ENCODE measurements around the gene CLASP1. TPM values are rescaled to one million over a fixed set of nuclear protein-coding genes. Genes with fewer than 3 reads are reported as not detected.

Gene CLASP1
- total RNA-seq, 2 experiments from 2014 or later, result 64.6 to 66.5 TPM

GRCh38 chr2:121501031-121501430 is 148.2 kb downstream of the CLASP1 start:
- Mint-ChIP-seq H3K36me3 (ENCODE audit: low read depth) (peaks cover 55% of the 10 kb centered on the region), H3K4me3 (no peak overlapping the region), H3K27ac (no peak overlapping the region), H3K9me3 (peaks cover 2% of the 10 kb centered on the region), H3K4me1 (peaks cover 12% of the 10 kb centered on the region), H3K27me3 (no peaks in the 10 kb centered on the region)
- ChIA-PET CTCF (no interaction called here), POLR2A (interaction anchor here (1.2 kb wide), 1 partner anchor 29 kb away, joined by 4 read pairs; the partner anchor contains the start of gene RNU4ATAC)
- DNase-seq, result no peak

GRCh38 chr2:121498731-121499130 is 150.5 kb downstream of the CLASP1 start:
- Mint-ChIP-seq H3K27me3 (no peaks in the 10 kb centered on the region), H3K27ac (no peak overlapping the region), H3K36me3 (ENCODE audit: low read depth) (peaks cover 61% of the 10 kb centered on the region), H3K4me3 (no peak overlapping the region), H3K4me1 (peaks cover 4% of the 10 kb centered on the region), H3K9me3 (peaks cover 2% of the 10 kb centered on the region)
- DNase-seq, result no peak
- POLR2A ChIA-PET, result interaction anchor here (1.6 kb wide), 1 partner anchor 32 kb away, joined by 5 read pairs; the partner anchor contains the start of gene RNU4ATAC
- CTCF ChIA-PET, result no interaction called here

- no peak for DNase-seq
- CTCF ChIA-PET, result no interaction called here
- no peak overlapping the region for H3K27ac Mint-ChIP-seq
- POLR2A ChIA-PET, result interaction anchor here (0.6 to 1.0 kb wide), 2 partner anchors 38 to 46 kb away, joined by 3 to 5 read pairs; partner anchors contain the start of gene RNU4ATAC
- H3K4me1 Mint-ChIP-seq, result peaks cover 23% of the 10 kb centered on the region
- no peaks in the 10 kb centered on the region for H3K9me3 Mint-ChIP-seq
- peaks cover 30% of the 10 kb centered on the region for H3K36me3 Mint-ChIP-seq (ENCODE audit: low read depth)
- H3K4me3 Mint-ChIP-seq, result no peak overlapping the region
- no peaks in the 10 kb centered on the region for H3K27me3 Mint-ChIP-seq
Observed at GRCh38 chr2:121492409-121492808, 156.9 kb downstream of the CLASP1 start.

- peaks cover 23% of the 10 kb centered on the region for H3K4me1 Mint-ChIP-seq
- H3K27ac Mint-ChIP-seq, result no peak overlapping the region
- no peaks in the 10 kb centered on the region for H3K27me3 Mint-ChIP-seq
- no peak overlapping the region for H3K4me3 Mint-ChIP-seq
- H3K36me3 Mint-ChIP-seq (ENCODE audit: low read depth), result peaks cover 27% of the 10 kb centered on the region
- DNase-seq, result no peak
- ChIA-PET POLR2A (interaction anchor here (1.3 kb wide), 1 partner anchor 39 kb away, joined by 6 read pairs; the partner anchor contains the start of gene RNU4ATAC), CTCF (no interaction called here)
- H3K9me3 Mint-ChIP-seq, result no peaks in the 10 kb centered on the region
Observed at GRCh38 chr2:121491518-121491917, 157.7 kb downstream of the CLASP1 start.

- H3K4me1 Mint-ChIP-seq, result peaks cover 23% of the 10 kb centered on the region
- POLR2A ChIA-PET, result interaction anchor here (1.3 kb wide), 1 partner anchor 40 kb away, joined by 6 read pairs; the partner anchor contains the start of gene RNU4ATAC
- no peaks in the 10 kb centered on the region for H3K27me3 Mint-ChIP-seq
- no peaks in the 10 kb centered on the region for H3K9me3 Mint-ChIP-seq
- peaks cover 19% of the 10 kb centered on the region for H3K36me3 Mint-ChIP-seq (ENCODE audit: low read depth)
- H3K27ac Mint-ChIP-seq, result no peak overlapping the region
- CTCF ChIA-PET, result no interaction called here
- DNase-seq, result no peak
- H3K4me3 Mint-ChIP-seq, result no peak overlapping the region
Observed at GRCh38 chr2:121490584-121491133, 158.6 kb downstream of the CLASP1 start.

GRCh38 chr2:121489911-121490583 is 159.2 kb downstream of the CLASP1 start:
- Mint-ChIP-seq H3K27ac (no peak overlapping the region), H3K4me1 (peaks cover 23% of the 10 kb centered on the region), H3K9me3 (no peaks in the 10 kb centered on the region), H3K27me3 (no peaks in the 10 kb centered on the region), H3K36me3 (ENCODE audit: low read depth) (peaks cover 19% of the 10 kb centered on the region), H3K4me3 (no peak overlapping the region)
- POLR2A ChIA-PET, result interaction anchor here (1.3 kb wide), 1 partner anchor 41 kb away, joined by 6 read pairs; the partner anchor contains the start of gene RNU4ATAC
- CTCF ChIA-PET, result no interaction called here
- no peak for DNase-seq

- ChIA-PET CTCF (no interaction called here), POLR2A (no interaction called here)
- H3K4me3 Mint-ChIP-seq, result no peak overlapping the region
- H3K27me3 Mint-ChIP-seq, result no peaks in the 10 kb centered on the region
- no peak overlapping the region for H3K27ac Mint-ChIP-seq
- H3K36me3 Mint-ChIP-seq (ENCODE audit: low read depth), result peaks cover 19% of the 10 kb centered on the region
- peaks cover 23% of the 10 kb centered on the region for H3K4me1 Mint-ChIP-seq
- DNase-seq, result no peak
- H3K9me3 Mint-ChIP-seq, result no peaks in the 10 kb centered on the region
Observed at GRCh38 chr2:121489284-121489683, 160.0 kb downstream of the CLASP1 start.

GRCh38 chr2:121486191-121486790 is 163.0 kb downstream of the CLASP1 start:
- POLR2A ChIA-PET, result interaction anchor here (0.9 kb wide), 1 partner anchor 11 kb away, joined by 3 read pairs; no protein-coding TSS in a partner anchor
- Mint-ChIP-seq H3K27me3 (no peaks in the 10 kb centered on the region), H3K4me3 (no peak overlapping the region)

GRCh38 chr2:121485039-121485438 is 164.2 kb downstream of the CLASP1 start:
- H3K27me3 Mint-ChIP-seq, result no peaks in the 10 kb centered on the region
- H3K36me3 Mint-ChIP-seq (ENCODE audit: low read depth), result no peaks in the 10 kb centered on the region
- no peaks in the 10 kb centered on the region for H3K9me3 Mint-ChIP-seq
- no peak for DNase-seq
- CTCF ChIA-PET, result no interaction called here
- H3K27ac Mint-ChIP-seq, result no peak overlapping the region
- POLR2A ChIA-PET, result no interaction called here
- no peak overlapping the region for H3K4me3 Mint-ChIP-seq
- H3K4me1 Mint-ChIP-seq, result peaks cover 7% of the 10 kb centered on the region

More at GRCh38 chr2:121486191-121486790, 163.0 kb downstream of the CLASP1 start:
- no peaks in the 10 kb centered on the region for H3K9me3 Mint-ChIP-seq
- no peak for DNase-seq
- H3K36me3 Mint-ChIP-seq (ENCODE audit: low read depth), result peaks cover under 1% of the 10 kb centered on the region
- peaks cover 12% of the 10 kb centered on the region for H3K4me1 Mint-ChIP-seq
- no peak overlapping the region for H3K27ac Mint-ChIP-seq
- CTCF ChIA-PET, result no interaction called here

- no peak for DNase-seq
- no peak overlapping the region for H3K4me3 Mint-ChIP-seq
- no peak overlapping the region for H3K27ac Mint-ChIP-seq
- no peaks in the 10 kb centered on the region for H3K36me3 Mint-ChIP-seq (ENCODE audit: low read depth)
- ChIA-PET POLR2A (no interaction called here), CTCF (no interaction called here)
- H3K9me3 Mint-ChIP-seq, result no peaks in the 10 kb centered on the region
- H3K27me3 Mint-ChIP-seq, result no peaks in the 10 kb centered on the region
- peaks cover 2% of the 10 kb centered on the region for H3K4me1 Mint-ChIP-seq
Observed at GRCh38 chr2:121483846-121484245, 165.4 kb downstream of the CLASP1 start.

GRCh38 chr2:121483021-121483420 is 166.2 kb downstream of the CLASP1 start:
- CTCF ChIA-PET, result no interaction called here
- Mint-ChIP-seq H3K9me3 (no peaks in the 10 kb centered on the region), H3K27me3 (no peaks in the 10 kb centered on the region), H3K36me3 (ENCODE audit: low read depth) (no peaks in the 10 kb centered on the region), H3K4me3 (no peak overlapping the region), H3K27ac (no peak overlapping the region), H3K4me1 (no peaks in the 10 kb centered on the region)
- POLR2A ChIA-PET, result interaction anchor here (0.9 kb wide), 1 partner anchor 47 kb away, joined by 3 read pairs; the partner anchor contains the start of gene RNU4ATAC
- DNase-seq, result no peak

GRCh38 chr2:121480826-121481225 is 168.4 kb downstream of the CLASP1 start:
- no peak for DNase-seq
- Mint-ChIP-seq H3K9me3 (no peaks in the 10 kb centered on the region), H3K27ac (no peak overlapping the region), H3K36me3 (ENCODE audit: low read depth) (no peaks in the 10 kb centered on the region), H3K4me1 (no peaks in the 10 kb centered on the region), H3K27me3 (no peaks in the 10 kb centered on the region), H3K4me3 (no peak overlapping the region)
- ChIA-PET POLR2A (no interaction called here), CTCF (no interaction called here)

- H3K27me3 Mint-ChIP-seq, result no peaks in the 10 kb centered on the region
- no peak overlapping the region for H3K27ac Mint-ChIP-seq
- no peaks in the 10 kb centered on the region for H3K36me3 Mint-ChIP-seq (ENCODE audit: low read depth)
- ChIA-PET CTCF (no interaction called here), POLR2A (interaction anchor here (0.8 kb wide), 1 partner anchor 51 kb away, joined by 3 read pairs; the partner anchor contains the start of gene RNU4ATAC)
- no peaks in the 10 kb centered on the region for H3K9me3 Mint-ChIP-seq
- H3K4me1 Mint-ChIP-seq, result no peaks in the 10 kb centered on the region
- no peak for DNase-seq
- H3K4me3 Mint-ChIP-seq, result no peak overlapping the region
Observed at GRCh38 chr2:121479882-121480522, 169.3 kb downstream of the CLASP1 start.

Measured in activated CD4-positive, alpha-beta memory T cell treated with anti-CD3 and anti-CD28 coated beads, Interleukin-2, amount 10 ng/mL, durations not matched to agents 7 days and 5 days (primary cell).